ENCODE results near the gene ADM2.
"Not testable (repeated sequence)": the region's sequence is repeated elsewhere in the genome, so short reads cannot be mapped to it uniquely, and the experiment has no call there.

ADM2 gene

DNA sequence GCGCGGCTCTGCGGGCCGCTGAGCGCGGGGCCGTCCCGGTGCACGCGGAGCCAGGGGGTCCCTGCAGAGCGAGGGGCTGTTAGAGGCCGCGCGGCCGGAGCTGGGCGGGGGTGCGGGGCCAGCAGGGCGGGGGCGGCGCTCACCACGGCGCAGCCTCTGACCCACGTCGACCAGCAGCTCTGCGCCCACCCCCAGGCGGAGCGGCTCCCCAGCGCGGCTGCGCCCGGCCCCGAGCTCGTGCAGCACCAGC is 44.4 kb downstream of the ADM2 start:
- no peak for DNase-seq (ENCODE audit: low read depth)

DNA sequence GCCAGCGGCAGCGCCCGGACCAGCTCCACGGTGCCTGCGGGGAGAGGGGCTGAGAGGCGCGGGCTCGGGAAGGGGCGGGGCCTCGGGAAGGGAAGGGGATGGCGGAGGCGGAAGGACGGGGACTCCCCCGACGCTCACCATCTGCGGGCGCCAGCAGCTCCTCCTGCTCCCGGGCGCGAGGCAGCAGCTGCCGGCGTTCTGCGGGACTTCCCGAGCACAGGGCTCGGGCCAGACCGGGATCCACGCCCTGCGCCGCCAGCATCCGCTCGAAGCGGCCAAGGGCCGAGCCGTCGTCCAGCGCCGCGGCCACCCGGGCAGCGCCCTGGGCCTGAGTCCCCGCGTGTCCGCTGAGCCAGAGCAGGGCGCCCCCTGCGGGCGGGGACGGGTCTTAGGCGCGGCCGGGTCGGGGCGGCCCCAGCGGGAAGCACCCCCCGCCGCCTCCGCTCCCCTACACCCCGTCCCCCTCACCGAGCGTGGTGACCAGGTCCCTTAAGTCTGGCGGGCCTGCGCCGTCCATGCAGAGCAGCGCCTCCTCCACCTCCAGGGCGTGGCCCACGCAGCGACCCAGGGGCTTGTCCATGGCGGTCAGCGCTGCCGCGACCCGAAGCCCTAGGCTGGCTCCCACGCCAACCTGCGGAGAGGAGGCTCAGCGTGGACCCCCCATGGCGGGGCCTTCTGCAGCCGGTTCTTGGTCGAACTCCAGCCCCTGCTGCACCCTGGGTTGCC is 44.9 kb downstream of the ADM2 start:
- peak; percentile 78 for DNase-seq (ENCODE audit: low read depth)

DNA sequence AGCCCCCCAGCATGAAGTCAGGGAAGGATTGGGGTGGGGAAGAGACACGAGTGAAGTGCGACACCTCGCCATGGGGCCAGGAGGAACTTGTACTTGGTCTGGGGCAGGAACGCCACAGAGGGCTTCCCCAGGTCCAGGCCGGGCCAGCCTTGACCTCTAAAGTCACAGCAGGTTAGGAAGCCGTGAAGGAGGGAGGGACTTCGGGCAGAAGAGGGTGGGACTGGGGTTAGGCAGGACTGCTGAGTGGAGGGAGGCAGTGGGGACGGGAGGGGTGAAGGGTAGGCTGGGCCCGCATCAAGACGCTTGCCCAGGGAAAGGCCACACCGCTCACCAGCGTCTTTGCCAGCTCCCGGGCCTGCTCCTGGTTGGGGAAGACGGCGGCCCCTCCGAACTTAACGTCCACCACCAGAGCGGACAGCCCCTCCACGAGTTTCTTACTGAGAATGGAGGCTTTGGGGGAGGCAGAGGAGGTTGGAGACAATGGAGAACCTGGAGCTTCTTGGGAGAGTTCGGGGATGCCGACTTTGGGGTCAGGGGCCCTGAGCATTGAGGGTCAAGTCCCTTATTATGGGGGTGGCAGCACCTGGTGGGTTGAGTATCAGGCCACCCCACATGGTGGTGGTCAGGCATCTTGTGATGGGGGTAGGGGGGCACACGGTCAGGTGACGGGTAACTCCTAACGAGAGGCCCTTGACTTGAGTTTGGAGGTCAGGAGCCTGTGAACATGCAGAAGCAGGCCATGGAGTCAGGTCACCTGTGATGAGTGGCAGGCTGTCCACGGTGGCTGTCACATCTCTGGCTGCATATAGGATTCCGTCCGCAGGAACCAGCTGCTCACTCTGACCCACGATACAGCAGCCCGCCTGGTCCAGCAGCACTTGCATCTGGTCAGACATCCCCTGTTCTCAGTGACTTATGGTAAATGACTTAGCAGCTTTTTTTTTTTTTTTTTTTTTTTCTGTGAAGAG is 45.8 kb downstream of the ADM2 start:
- DNase-seq (ENCODE audit: low read depth), result no peak

DNA sequence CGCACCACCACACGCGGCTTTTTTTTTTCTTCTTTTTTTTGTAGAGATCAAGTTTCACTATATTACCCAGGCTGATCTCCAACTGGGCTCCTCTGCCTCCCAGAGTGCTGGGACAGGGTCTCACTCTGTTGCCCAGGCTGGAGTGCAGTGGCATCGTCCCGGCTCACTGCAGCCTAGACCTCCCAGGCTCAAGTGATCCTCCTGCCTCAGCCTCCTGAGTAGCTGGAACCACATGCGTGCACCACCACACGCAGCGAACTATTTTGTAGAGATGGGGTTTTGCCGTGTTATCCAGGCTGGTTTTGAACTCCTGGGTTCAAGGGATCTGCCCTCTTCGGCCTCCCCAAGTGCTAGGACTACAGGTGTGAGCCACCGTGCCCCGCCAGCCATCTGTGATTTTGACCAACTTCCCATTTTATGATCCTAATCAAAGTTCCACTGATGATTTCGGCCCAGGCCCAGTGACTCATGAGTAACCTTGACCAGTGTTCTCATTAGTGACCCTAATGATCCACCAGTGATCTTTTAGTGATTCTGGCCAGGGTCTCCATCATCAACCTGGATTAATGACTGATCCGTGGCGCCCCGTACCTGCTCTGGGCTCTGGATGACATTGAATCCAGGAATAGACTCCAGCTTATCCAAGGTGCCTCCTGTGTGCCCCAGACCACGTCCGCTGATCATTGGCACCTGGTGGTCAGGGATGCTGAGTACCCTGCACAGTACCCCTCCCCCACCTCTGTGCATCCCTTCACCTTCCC is 46.8 kb downstream of the ADM2 start:
- DNase-seq (ENCODE audit: low read depth), result no peak

DNA sequence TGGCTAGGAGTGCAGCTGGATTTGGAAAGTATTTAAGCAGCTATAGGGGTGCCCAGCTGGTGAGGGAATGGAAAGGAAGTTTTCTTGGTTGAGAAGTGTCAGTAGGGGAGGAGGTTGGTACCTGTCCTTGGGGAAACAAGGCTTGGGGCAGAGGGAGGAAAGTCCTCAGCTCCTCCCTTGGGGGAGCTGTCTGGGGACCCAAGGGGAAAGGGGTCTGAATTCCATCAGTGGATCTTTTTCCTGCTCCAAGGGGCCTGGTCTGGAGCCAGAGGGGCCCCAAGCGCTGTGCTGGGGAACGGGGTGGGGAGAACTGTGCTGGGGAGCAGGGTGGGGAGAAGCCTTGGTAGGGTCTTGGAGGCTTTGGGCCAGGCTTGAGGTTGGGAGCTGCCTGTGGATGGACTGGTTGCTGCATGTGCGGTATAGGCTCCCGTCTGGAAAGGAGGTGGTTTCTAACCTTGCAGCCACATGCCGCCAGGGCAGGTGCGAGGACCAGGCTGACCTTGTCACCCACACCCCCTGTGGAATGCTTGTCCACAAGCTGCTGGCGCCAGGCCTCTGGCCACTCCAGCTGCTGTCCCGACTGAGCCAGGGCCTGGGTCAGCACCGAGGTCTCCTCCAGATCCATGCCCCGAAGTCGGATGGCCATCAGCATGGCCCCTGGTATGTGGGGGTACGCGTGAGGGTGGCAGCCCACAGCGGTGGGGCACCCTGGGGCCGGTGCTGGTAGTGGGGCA is 47.5 kb downstream of the ADM2 start:
- no peak for DNase-seq (ENCODE audit: low read depth)

DNA sequence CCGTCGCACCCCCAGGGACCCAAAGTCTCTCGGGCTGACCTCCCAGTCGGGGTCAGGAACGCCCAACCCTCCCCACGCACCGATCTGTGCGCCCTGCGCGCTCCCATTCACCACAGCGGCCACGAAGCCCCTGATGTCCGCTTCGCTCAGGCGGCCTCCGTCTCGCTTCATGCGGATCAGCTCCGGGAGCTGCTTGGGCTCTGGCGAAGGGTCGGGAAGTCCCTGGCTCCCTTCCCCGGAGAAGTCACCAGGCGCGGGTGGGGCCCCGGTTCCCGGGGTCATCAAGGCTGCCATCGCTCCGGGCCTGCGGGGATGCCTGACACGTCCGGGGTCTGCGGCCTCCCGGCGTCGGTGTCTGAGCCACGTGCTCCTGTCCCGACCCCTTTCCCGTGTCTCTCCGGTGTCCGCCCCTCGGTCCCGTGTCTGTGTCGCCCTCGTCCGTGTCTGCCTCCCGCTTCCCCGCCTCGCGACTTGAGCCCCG is 48.1 kb downstream of the ADM2 start:
- no peak for DNase-seq (ENCODE audit: low read depth)

DNA sequence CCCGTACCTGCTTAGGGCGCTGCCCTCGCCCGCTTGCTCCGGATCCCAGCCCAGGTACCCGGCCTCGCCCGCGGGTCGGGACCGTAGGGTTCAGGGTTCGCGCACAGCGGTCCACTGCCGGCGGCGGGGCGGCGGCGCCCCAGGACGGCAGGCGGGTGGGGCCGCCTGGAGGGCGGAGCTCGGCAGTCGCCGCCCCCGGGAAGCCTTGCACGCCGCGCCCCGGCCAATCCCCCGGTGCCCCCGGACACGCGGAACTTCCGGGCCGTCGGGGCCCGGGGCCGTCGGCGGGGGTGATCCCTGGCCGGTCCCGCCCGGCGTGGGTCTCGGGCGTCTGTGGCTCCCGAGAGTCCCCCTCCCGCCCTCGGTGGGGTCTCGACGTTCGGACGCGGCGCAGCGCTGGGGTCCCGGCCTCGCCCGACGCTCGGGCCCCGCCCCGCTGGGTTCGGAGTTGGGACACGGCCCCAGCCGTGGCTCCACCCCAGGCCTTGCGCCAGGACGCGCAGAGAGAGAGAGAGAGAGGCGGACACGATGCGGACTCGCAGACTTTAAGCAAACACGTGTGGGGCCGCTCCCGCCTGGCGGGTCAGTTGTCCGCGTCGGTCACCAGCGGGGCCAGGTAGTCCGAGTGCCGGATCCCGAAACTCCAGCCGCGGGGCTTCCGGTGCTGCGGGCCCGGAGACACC is 48.7 kb downstream of the ADM2 start, which contains the start of gene TYMP:
TYMP (minus strand) TSS at position 116 of the 683 bp plus-strand sequence. CDS start 303 bp downstream, outside the sequence.
- DNase-seq (ENCODE audit: low read depth), result peak; percentile 65

DNA sequence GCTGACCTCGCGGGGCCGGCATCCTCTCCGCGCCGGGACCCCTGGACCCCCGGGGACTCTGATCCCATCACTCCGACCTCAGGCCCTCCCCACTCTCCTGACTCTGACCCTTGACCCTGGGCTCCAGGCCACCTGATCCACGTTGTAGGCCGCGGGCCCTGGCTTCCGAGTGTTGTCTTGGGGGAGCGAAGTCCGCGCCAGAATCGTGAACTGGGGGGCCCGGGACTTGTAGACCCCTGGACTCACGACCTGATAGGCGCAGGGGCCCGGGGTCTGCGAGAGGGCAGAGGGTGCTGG is 49.2 kb downstream of the ADM2 start:
- DNase-seq (ENCODE audit: low read depth), result no peak

DNA sequence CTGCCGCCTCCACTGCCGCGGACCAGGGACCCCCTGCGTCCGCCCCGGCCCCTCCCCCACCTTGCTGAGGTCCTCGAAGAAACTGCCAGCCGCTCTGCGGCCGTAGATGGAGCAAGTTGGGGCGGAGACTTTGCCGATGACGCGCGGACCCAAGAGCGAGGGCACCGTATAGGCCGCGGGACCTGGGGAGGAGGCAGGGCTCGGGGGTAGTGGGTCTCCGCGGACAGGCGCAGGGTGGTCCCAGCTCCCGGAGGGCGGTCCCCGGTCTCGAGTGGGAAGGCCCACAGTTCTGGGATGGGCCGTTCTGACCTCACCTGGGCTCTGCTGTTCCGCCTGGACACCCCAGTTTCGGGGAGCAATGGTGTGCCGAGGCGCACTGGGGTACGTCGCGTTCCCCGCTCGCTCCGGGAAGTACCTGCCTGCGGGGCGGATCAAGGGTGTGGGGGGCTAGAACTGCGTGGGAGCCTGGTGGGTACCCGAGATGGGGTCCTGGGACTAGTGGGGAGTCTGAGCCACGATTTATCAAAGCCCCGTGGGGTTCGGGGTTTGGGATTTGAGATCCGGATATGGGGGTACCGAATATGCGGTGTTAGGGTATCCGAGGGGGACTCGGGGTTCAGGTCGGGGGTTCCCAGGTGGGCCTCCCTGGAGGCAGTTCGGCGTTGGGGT is 49.7 kb downstream of the ADM2 start:
- DNase-seq (ENCODE audit: low read depth), result peak; percentile 67

DNA sequence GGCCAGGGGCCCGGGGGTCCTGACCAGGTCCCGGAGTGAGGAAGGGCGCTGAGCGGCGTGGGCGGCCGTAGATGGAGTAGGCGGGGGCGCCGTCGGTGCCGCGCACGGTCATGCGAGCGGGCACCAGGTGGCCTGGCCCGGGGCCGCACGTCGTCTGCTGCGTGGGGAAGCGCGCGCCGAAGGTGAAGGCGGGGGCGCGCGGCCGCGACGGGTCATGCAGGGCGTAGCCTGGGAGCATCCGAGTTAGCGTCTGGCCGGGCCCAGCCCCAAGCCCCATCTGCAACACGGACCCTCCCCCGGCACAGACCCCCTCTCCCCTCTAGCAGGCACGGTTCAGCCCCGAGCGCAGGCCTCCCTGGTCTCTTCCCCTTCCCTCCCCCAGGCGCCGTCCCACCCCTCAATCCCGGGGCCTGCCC is 50.2 kb downstream of the ADM2 start:
- DNase-seq (ENCODE audit: low read depth), result peak; percentile 59

DNA sequence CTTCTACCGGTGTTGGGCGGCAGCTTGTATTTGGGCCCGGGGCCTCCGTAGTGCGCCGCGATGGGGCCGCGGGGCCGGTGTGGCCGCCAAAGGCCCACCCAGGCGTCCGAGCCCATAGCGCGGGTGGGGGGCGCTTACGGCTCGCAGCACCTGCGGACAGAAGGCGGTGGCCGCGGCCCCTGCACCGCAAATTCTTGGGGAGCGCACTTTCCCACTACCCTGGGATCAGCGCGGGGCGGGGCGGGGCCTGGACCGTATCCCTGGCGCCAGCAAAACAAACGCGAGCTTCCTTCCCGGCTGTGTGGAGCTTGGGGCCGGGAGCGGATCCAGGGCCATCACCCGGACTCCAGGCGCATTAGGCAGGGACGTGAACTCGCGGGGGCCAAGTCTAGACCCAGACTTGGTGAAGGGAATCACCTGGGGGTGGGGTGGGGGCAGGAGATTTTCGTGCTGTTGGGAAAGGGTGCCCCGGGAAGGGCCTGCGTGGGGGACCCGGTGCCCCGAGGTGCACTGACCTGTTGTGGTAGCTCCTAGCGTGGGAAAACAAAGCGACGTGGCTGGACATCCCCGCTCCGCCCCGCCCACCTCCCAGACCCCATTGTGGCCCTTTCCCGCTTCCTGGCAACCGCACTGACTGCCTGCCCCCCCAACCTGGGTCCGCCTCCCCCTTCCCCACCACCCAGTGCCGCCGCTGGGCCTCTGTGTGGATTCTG is 50.8 kb downstream of the ADM2 start:
- no peak for DNase-seq (ENCODE audit: low read depth)

DNA sequence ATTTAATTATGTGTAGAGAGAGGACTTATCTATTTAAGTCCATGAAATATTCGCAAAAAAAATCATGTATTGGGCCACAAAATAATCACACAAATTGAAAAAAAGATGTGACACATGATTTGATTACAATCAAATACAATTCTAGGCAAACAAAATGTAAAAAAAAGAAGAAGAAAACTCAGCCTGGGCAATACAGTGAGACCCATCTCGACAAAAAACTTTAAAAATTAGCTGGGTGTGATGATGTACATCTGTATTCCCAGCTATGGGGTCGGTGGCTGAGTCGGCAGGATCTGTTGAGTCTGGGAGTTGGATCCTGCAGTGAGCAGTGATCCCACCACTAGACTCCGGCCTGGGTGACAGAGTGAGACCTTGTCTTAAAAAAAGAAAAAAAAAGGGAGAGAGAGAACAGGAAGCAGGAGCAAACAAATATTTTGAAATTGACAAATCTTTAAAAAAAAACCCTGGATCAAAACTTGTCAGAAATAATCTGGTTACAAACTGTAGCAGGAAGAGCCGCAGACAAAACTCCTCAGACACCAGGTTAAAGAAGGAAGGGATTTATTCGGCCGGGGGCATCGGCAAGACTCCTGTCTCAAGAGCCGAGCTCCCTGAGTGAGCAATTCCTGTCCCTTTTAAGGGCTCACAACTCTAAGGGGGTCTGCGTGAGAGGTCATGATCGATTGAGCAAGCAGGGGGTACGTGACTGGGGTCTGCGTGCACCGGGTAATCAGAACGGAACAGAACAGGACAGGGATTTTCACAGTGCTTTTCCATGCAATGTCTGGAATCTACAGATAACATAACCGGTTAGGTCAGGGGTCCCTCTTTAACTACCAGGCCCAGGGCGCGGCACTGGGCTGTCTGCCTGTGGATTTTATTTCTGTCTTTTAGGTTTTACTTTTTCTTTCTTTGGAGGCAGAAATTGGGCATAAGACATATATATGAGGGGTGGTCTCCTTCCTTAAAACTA is 51.8 kb downstream of the ADM2 start:
- no peak for DNase-seq (ENCODE audit: low read depth)

DNA sequence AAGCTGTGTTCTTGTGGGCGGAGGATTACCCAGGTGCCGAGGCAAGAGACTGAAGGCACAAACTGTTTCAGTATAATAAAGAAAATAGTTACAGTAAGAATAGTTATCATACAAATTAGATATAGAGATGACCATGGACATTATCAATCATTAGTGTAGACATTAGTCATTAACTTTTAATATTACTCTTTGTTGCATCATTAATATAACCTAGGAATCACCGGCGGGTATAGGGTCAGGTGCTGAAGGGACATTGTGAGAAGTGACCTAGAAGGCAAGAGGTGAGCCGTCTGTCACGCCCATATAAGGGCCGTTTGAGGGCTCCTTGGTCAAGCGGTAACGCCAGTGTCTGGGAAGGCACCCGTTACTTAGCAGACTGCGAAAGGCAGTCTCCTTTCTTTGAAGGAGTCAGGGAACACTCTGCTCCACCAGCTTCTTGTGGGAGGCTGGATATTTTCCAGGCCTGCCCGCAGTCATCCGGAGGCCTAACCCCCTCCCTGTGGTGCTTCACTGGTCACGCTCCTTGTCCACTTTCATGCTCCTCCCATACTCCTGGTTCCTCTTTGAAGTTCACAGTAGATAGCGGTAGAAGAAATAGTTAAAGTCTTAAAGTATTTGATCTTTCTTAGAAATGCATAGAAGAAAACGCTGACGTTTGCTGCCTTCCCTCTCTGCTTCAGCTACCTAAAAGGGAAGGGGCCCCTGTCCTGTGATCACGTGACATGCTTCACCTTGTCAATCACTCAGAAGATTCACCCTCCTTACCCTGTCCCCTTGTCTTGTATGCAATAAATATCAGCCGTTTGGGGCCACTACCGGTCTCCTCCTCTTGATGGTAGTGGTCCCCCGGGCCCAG is 52.7 kb downstream of the ADM2 start:
- not testable (repeated sequence) for DNase-seq (ENCODE audit: low read depth)

DNA sequence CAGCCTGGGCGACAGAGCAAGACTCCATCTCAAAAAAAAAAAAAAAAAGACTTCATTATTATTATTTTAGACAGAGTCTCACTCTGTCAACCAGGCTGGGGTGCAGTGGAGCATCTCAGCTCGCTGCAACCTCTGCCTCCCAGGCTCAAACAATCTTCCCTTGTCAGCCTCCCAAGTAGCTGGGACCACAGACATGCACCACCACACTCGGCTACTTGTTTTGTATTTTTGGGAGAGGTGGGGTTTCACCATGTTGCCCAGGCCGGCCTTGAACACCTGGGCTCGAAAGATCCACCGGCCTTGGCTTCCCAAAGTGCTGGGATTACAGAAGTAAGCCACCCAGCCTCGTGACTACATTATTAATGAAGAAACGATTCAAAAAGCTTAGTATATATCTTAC is 53.8 kb downstream of the ADM2 start:
- no peak for DNase-seq (ENCODE audit: low read depth)

Measured in stimulated activated CD8-positive, alpha-beta memory T cell treated with anti-CD3 and anti-CD28 coated beads, Interleukin-12 subunit alpha, Interleukin-12 subunit beta, amount 100 ng/mL, for 4 hours (primary cell).